Gastroesophageal sphincter (tissue), 4 donors: ENCODE results near the gene KCNH2. TPM values are rescaled to one million over a fixed set of nuclear protein-coding genes. Genes with fewer than 3 reads are reported as not detected.
A peak's percentile ranks its signal among the peaks of the same experiment; 100 is the strongest.

Experiments used
- ATAC-seq: fragments of 150-250 bp; one replicate; pipeline ENCODE4 v1.9.1; 2016; ENCODE audit warnings: mild to moderate bottlenecking, moderate library complexity
- H3K27ac ChIP-seq, 4 donors: fragments of 200-600 bp; sonication (generic) in 3 of 4; 1 replicate in 3 of 4; 2 replicates in 1 of 4; pipeline ENCODE4 v1.5.1; 2016 to 2019
- H3K27me3 ChIP-seq: fragments of 200-600 bp; sonication (generic); one replicate; pipeline ENCODE4 v1.5.1; 2019
- H3K36me3 ChIP-seq, 2 donors: fragments of 200-600 bp; sonication (generic); one replicate each; pipeline ENCODE4 v1.5.1; 2019; ENCODE audit warnings: control low read depth in 1 of 2
- H3K4me1 ChIP-seq, 3 donors: fragments of 200-600 bp; sonication (generic); 1 replicate in 2 of 3; 2 replicates in 1 of 3; pipeline ENCODE4 v1.5.1; 2016 to 2019; ENCODE audit warnings: control low read depth in 2 of 3
- H3K4me3 ChIP-seq, 2 donors: fragments of 200-600 bp; sonication (generic); one replicate each; pipeline ENCODE4 v1.5.1; 2019; ENCODE audit warnings: mild to moderate bottlenecking in 1 of 2, moderate library complexity in 1 of 2
- H3K9me3 ChIP-seq, 3 donors: fragments of 200-600 bp; sonication (generic); one replicate each; pipeline ENCODE4 v1.5.1; 2017 to 2019; ENCODE audit warnings: control low read depth in 2 of 3
- EP300 ChIP-seq: sonication (generic); formaldehyde crosslinking; IDR thresholded peaks from one replicate; pipeline ENCODE4 v1.6.1; 2017; ENCODE audit warnings: antibody characterized with exemption, mild to moderate bottlenecking
- POLR2A ChIP-seq, 2 donors: fragments of 450-650 bp; IDR thresholded peaks; one replicate each; pipeline ENCODE4 v1.6.1; 2017; ENCODE audit warnings: antibody characterized with exemption in 2 of 2, mild to moderate bottlenecking in 2 of 2, moderate library complexity in 1 of 2
- POLR2AphosphoS5 ChIP-seq: sonication (generic); formaldehyde crosslinking; IDR thresholded peaks from one replicate; pipeline ENCODE4 v1.6.1; 2017; ENCODE audit warnings: antibody characterized with exemption
- WGBS, 2 donors: methylation state at CpG; one replicate each; pipeline ENCODE4 v1.1.5; 2018; ENCODE audit warnings: low coverage in 1 of 2; 5-methylcytosine and 5-hydroxymethylcytosine counted together
- total RNA-seq, 4 donors: library from RNA; depleted of rRNA; stranded (reverse); fragments of >200 nt; gene quantifications; one replicate each; pipeline ENCODE4 v1.1.0, GENCODE V29; 2016
- TF ChIP-seq, protein P1 (sequence below), 4 experiments: fragments of 200-600 bp in 2 of 4; fragments of 450-650 bp in 2 of 4; sonication (generic) in 1 of 4; IDR thresholded peaks; one replicate each; pipeline ENCODE4 v1.5.1; 2017 to 2019; ENCODE audit warnings: antibody characterized with exemption in 4 of 4, mild to moderate bottlenecking in 2 of 4, moderate library complexity in 2 of 4

Gene KCNH2
- total RNA-seq, 4 donors from 2014 or later = 26.6 to 63.8 (median 36.3) TPM

DNA sequence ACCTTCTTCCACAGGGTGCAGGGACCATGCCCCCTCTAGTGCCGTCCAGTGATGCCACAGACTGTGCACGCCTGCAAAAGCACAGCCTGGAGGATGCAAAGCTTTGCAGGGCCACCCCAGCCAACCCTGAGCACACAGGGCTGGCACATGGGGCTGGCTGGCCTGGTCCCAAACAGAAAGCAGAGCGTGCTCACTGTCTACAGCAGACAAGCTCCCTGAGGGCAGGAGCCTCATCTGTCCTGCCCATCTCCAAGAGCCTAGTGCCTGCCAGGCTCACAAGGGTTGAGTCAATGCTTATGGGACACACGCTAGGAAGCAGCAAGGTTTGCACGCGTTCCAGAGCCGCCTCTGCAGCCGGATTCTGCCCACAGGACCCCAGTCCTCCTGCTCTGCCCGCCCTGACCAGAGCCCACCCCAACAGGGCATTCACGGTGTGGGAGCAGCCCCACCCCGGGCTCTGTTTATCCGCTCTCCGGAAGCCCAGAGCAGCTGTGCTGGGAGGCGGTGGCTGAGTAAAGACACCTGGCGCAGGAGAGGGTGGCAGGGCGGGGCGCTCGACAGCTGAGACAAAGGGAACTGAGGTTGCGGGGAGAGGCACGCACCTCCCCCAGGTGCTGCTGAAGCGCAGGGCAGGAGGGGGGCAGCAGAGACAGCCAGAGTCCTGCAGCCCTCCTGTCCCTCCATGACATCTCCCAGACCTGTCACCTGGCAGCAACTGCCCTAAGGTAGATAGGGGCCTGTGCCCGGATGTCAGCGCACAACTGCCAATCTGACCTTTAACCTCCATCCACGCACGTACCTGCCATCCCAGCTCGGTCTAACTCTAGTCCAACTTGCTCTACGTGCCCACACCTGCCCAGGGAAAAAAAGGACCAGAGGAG is 4.3 kb downstream of the KCNH2 start:
- H3K4me3 ChIP-seq = peak overlapping the region in 1 of 2 donors; percentile 70
- TF ChIP-seq EP300 (no peak), POLR2AphosphoS5 (no peak), POLR2A (IDR thresholded peaks at IDR 0.05) (no peak)
- TF ChIP-seq, protein P1, sequence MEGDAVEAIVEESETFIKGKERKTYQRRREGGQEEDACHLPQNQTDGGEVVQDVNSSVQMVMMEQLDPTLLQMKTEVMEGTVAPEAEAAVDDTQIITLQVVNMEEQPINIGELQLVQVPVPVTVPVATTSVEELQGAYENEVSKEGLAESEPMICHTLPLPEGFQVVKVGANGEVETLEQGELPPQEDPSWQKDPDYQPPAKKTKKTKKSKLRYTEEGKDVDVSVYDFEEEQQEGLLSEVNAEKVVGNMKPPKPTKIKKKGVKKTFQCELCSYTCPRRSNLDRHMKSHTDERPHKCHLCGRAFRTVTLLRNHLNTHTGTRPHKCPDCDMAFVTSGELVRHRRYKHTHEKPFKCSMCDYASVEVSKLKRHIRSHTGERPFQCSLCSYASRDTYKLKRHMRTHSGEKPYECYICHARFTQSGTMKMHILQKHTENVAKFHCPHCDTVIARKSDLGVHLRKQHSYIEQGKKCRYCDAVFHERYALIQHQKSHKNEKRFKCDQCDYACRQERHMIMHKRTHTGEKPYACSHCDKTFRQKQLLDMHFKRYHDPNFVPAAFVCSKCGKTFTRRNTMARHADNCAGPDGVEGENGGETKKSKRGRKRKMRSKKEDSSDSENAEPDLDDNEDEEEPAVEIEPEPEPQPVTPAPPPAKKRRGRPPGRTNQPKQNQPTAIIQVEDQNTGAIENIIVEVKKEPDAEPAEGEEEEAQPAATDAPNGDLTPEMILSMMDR (IDR thresholded peaks at IDR 0.05) = no peak
- WGBS, 2 donors = 40% methylated on average over 3 of the region's 27 CpGs; no CpG with 5 or more reads in 1 of the 2 donors
- ATAC-seq = no peak
- peaks cover 0 to 97% (median 45%) of the 10 kb centered on the region in 3 donors for H3K4me1 ChIP-seq
- peaks cover 38% of the 10 kb centered on the region for H3K27me3 ChIP-seq
- H3K27ac ChIP-seq = peak overlapping the region in 3 of 4 donors; percentile 85 to 89 (median 86)
- no peaks in the 10 kb centered on the region for H3K9me3 ChIP-seq
- H3K36me3 ChIP-seq = no peaks in the 10 kb centered on the region

DNA sequence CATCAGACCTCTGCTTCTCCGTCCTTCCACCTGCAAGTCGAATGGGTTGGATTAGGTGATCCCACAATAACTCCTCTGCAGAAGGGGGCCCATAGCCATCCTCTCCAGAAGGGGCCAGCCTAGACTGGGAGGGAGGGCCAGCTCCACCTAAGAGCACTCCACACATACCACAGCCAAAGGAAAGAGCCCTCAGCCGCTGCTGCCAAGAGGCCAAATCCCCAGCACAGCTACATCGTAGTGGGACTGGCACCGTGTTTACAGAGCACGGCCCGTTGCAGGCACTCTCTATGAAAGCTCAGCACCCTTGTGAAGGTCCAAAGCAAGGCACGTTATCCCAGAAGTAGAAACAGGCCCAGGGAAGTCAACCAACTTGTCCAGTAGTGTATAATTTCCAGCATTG is 5.4 kb downstream of the KCNH2 start:
- Histone ChIP-seq H3K27me3 (peaks cover 38% of the 10 kb centered on the region), H3K36me3 (no peaks in the 10 kb centered on the region), H3K27ac (peak overlapping the region; percentile 42 to 89 (median 86)), H3K4me3 (no peak overlapping the region), H3K4me1 (peaks cover 0 to 100% (median 47%) of the 10 kb centered on the region in 3 donors), H3K9me3 (no peaks in the 10 kb centered on the region)
- no CpG with 5 or more reads among the region's 8 CpGs for WGBS, 2 donors
- TF ChIP-seq POLR2AphosphoS5 = peak; percentile 29
- TF ChIP-seq, protein P1 (IDR thresholded peaks at IDR 0.05) = no peak
- no peak for ATAC-seq

DNA sequence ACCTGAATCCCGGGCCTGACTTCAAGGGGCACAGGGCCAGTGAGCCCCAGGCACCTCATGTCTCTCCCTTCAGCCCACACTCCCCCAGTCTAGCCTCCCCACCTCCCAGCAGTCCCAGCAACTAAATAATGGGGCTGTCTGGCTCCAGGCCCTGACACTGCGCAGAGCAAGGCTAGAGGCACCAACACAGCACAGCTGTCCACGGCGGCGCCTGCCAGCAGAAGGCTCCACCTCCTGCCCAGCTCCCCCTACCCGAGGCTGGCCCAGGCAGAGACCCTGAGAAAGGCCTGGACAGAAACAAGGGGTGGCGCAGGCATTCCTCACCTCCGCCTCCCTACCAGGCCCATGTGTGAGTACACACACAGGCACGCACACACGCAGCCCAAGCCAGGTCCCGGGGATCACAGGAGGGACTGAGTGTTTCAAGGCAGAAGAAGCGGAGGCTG is 6.1 kb downstream of the KCNH2 start:
- WGBS, 2 donors = 23% methylated on average over 3 of the region's 12 CpGs; no CpG with 5 or more reads in 1 of the 2 donors
- peak; percentile 97 for TF ChIP-seq POLR2AphosphoS5
- no peak for TF ChIP-seq POLR2A (IDR thresholded peaks at IDR 0.05)
- TF ChIP-seq EP300 = no peak
- no peak overlapping the region for H3K4me3 ChIP-seq
- peaks cover 0 to 100% (median 47%) of the 10 kb centered on the region in 3 donors for H3K4me1 ChIP-seq
- peak overlapping the region in 3 of 4 donors; percentile 85 to 89 (median 86) for H3K27ac ChIP-seq
- no peaks in the 10 kb centered on the region for H3K36me3 ChIP-seq
- peak; percentile 87 for ATAC-seq
- peaks cover 31% of the 10 kb centered on the region for H3K27me3 ChIP-seq
- no peaks in the 10 kb centered on the region for H3K9me3 ChIP-seq

DNA sequence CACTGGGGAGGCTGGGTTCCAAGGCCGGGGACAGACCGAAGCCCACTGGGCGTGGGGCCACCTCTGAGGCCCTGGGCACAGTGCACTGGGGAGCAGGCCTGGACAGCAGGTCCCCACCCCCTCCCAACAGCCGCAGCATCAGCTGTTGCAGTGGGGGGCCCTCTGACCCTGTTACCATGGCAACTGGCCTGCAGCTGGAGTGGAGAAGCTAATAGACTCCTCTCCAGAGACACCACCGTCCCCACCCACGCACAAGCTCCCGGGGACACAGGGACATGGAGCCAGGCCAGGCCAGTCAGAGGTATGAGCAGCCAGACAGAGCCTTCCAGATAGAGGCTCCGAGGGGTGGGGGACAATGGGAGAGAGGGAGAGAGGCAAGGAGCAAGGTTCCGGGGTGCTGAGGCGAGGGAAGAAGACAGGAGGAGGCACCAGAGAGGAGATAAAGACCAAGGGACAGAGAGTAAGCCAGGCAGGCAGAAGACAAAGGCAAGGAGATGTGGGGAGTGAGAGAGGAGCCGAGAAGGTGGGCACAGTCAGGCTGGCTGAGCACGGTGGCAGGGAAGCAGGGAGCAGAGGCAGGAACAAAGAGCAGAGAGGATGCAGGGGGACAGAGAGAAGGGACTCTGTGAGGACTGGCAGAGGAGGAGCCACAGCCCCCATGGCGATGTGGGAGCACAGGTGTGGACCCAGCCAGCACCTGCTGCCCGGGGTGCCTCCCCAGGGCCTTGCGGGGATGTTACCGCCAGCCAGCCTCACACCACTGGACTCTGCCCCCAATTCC is 6.7 kb downstream of the KCNH2 start:
- no peaks in the 10 kb centered on the region for H3K36me3 ChIP-seq
- H3K27me3 ChIP-seq = peaks cover 25% of the 10 kb centered on the region
- H3K4me3 ChIP-seq = no peak overlapping the region
- no peak for TF ChIP-seq EP300
- TF ChIP-seq, protein P1 (IDR thresholded peaks at IDR 0.05) = no peak
- no peak for TF ChIP-seq POLR2A (IDR thresholded peaks at IDR 0.05)
- no peak for TF ChIP-seq POLR2AphosphoS5
- ATAC-seq = peak; percentile 3
- peak overlapping the region in 3 of 4 donors; percentile 85 to 89 (median 86) for H3K27ac ChIP-seq
- peaks cover 0 to 100% (median 47%) of the 10 kb centered on the region in 3 donors for H3K4me1 ChIP-seq
- 10 to 18% methylated on average over 6 to 8 of the region's 16 CpGs for WGBS, 2 donors
- no peaks in the 10 kb centered on the region for H3K9me3 ChIP-seq

DNA sequence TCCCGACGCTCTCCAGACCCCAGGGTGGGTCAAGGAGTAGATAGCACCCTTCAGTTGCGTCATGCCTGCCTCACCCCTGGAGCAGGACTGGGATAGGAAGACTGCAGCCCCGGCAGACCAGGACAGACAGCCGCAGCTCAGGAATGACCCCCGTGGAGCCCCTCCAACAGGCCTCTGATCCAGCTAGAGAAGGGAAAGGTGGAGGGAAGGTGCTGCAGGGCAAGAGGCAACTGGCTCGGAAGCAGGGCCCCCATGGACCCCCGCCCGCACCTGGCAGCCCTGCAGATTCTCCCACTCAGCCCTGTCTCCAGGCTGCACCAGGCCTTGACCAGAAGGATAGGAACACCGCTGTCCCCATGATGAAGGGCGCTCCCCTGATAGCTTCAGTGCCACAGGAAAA is 7.7 kb downstream of the KCNH2 start:
- Histone ChIP-seq H3K27ac (peak overlapping the region in 3 of 4 donors; percentile 14 to 85 (median 30)), H3K27me3 (peaks cover 18% of the 10 kb centered on the region), H3K36me3 (no peaks in the 10 kb centered on the region), H3K9me3 (no peaks in the 10 kb centered on the region), H3K4me1 (peaks cover 0 to 99% (median 47%) of the 10 kb centered on the region in 3 donors), H3K4me3 (no peak overlapping the region)
- WGBS, 2 donors = 73% methylated on average over 3 of the region's 11 CpGs; no CpG with 5 or more reads in 1 of the 2 donors
- no peak for TF ChIP-seq POLR2A (IDR thresholded peaks at IDR 0.05)
- ATAC-seq = no peak
